ENCODE results near the gene NDN. TPM values are rescaled to one million over a fixed set of nuclear protein-coding genes. Genes with fewer than 3 reads are reported as not detected.

Gene NDN
- total RNA-seq, 1 experiment from 2014 or later: not detected

GRCh38 chr15:23648920-23649515, 38.1 kb downstream of the NDN start:
- Histone ChIP-seq H3K4me2 (no peak overlapping the region), H3K79me2 (ENCODE audit: low read depth) (no peaks in the 10 kb centered on the region), H4K20me1 (ENCODE audit: insufficient read depth) (no peaks in the 10 kb centered on the region), H3K27me3 (ENCODE audit: insufficient read depth, low read depth) (peaks cover 16% of the 10 kb centered on the region), H3K4me3 (no peak overlapping the region), H2AFZ (no peak overlapping the region), H3K36me3 (ENCODE audit: low read depth) (no peaks in the 10 kb centered on the region), H3K9me2 (ENCODE audit: insufficient read depth) (no peaks in the 10 kb centered on the region), H3K27ac (no peak overlapping the region), H3K9me3 (ENCODE audit: insufficient read depth, low read depth) (no peaks in the 10 kb centered on the region), H3F3A (ENCODE audit: insufficient read depth, low read depth) (no peaks in the 10 kb centered on the region), H3K4me1 (replicated peaks; ENCODE audit: insufficient read depth) (no peaks in the 10 kb centered on the region)
- TF ChIP-seq CTCF (conservative IDR thresholded peaks at IDR 0.05) (peak; percentile 65), EZH2 (IDR thresholded peaks at IDR 0.05; ENCODE audit: low read depth) (no peak)
- ChIA-PET POLR2A (ENCODE audit: unreplicated experiment) (no interaction called here), CTCF (no interaction called here)
- BruUV-seq (replicated peaks): no TSS peak
- intact Hi-C loops (cut with micrococcal nuclease; ENCODE audit: unreplicated experiment): no loop called here
- DNase-seq: peak in 1 of 2 experiments; percentile 8

- intact Hi-C loops (cut with micrococcal nuclease; ENCODE audit: unreplicated experiment): no loop called here
- Histone ChIP-seq H3K79me2 (ENCODE audit: low read depth) (no peaks in the 10 kb centered on the region), H3K27ac (no peak within 1 kb of the TSS), H3K36me3 (ENCODE audit: low read depth) (no peaks in the 10 kb centered on the region), H3K9me3 (ENCODE audit: insufficient read depth, low read depth) (no peaks in the 10 kb centered on the region), H3K4me1 (replicated peaks; ENCODE audit: insufficient read depth) (no peaks in the 10 kb centered on the region), H3K4me2 (no peak within 1 kb of the TSS), H3K4me3 (no peak within 1 kb of the TSS), H2AFZ (no peak within 1 kb of the TSS), H3K27me3 (ENCODE audit: insufficient read depth, low read depth) (peaks cover 16% of the 10 kb centered on the region), H4K20me1 (ENCODE audit: insufficient read depth) (no peaks in the 10 kb centered on the region), H3F3A (ENCODE audit: insufficient read depth, low read depth) (no peaks in the 10 kb centered on the region), H3K9me2 (ENCODE audit: insufficient read depth) (no peaks in the 10 kb centered on the region)
- no peak for TF ChIP-seq CTCF (conservative IDR thresholded peaks at IDR 0.05)
- no peak for TF ChIP-seq EZH2 (IDR thresholded peaks at IDR 0.05; ENCODE audit: low read depth)
- ChIA-PET CTCF (no interaction called here), POLR2A (ENCODE audit: unreplicated experiment) (no interaction called here)
- BruUV-seq (replicated peaks): no TSS peak
- no peak for DNase-seq
Measured at GRCh38 chr15:23647421-23648370, 39.4 kb downstream of the NDN start, which contains the start of gene MAGEL2. TSS of gene MAGEL2 (minus strand) at chr15:23647867. CDS start at chr15:23647742, 125 bp downstream.

GRCh38 chr15:23647001-23647295, 40.2 kb downstream of the NDN start:
- Histone ChIP-seq H3K27me3 (ENCODE audit: insufficient read depth, low read depth) (peaks cover 16% of the 10 kb centered on the region), H3K36me3 (ENCODE audit: low read depth) (no peaks in the 10 kb centered on the region), H3K4me3 (no peak overlapping the region), H3K27ac (no peak overlapping the region), H4K20me1 (ENCODE audit: insufficient read depth) (no peaks in the 10 kb centered on the region), H2AFZ (no peak overlapping the region), H3K4me2 (no peak overlapping the region), H3F3A (ENCODE audit: insufficient read depth, low read depth) (no peaks in the 10 kb centered on the region), H3K79me2 (ENCODE audit: low read depth) (no peaks in the 10 kb centered on the region), H3K9me3 (ENCODE audit: insufficient read depth, low read depth) (no peaks in the 10 kb centered on the region), H3K9me2 (ENCODE audit: insufficient read depth) (no peaks in the 10 kb centered on the region), H3K4me1 (replicated peaks; ENCODE audit: insufficient read depth) (no peaks in the 10 kb centered on the region)
- ChIA-PET POLR2A (ENCODE audit: unreplicated experiment) (no interaction called here), CTCF (no interaction called here)
- BruUV-seq (replicated peaks): no TSS peak
- TF ChIP-seq EZH2 (IDR thresholded peaks at IDR 0.05; ENCODE audit: low read depth): no peak
- no peak for TF ChIP-seq CTCF (conservative IDR thresholded peaks at IDR 0.05)
- no peak for DNase-seq
- intact Hi-C loops (cut with micrococcal nuclease; ENCODE audit: unreplicated experiment): no loop called here
